Stimulated activated CD4-positive, alpha-beta T cell treated with anti-CD3 and anti-CD28 coated beads, TNF-alpha, amount 100 ng/mL, for 1 hour (primary cell): ENCODE data around the gene AKIRIN1.
"Not testable (repeated sequence)": the region's sequence is repeated elsewhere in the genome, so short reads cannot be mapped to it uniquely, and the experiment has no call there.

Source experiments
- DNase-seq, 3 donors: peaks; one replicate each; pipeline ENCODE4 v3.0.0-alpha.2; 2020; ENCODE audit warnings: low read depth in 3 of 3, low spot score in 1 of 3

AKIRIN1 gene

DNA sequence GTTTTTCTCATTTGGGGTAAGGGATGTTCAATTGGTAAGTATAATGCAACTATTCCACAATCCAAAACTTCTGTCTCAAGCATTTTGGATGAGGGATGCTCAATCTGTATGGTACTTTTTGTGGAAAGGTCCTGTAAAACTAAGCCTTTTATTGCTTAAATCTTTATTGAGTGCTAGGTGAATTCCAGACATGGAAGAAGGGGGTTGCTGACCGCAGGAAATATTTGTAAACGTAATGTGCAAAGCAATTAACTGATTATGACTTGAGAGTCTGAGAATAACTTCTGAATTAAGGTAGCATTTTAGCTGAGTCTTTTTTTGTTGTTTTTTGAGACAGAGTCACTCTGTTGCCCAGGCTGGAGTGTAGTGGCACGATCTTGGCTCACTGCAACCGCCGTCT lies 3.1 kb downstream of the AKIRIN1 start:
- DNase-seq, result no peak

DNA sequence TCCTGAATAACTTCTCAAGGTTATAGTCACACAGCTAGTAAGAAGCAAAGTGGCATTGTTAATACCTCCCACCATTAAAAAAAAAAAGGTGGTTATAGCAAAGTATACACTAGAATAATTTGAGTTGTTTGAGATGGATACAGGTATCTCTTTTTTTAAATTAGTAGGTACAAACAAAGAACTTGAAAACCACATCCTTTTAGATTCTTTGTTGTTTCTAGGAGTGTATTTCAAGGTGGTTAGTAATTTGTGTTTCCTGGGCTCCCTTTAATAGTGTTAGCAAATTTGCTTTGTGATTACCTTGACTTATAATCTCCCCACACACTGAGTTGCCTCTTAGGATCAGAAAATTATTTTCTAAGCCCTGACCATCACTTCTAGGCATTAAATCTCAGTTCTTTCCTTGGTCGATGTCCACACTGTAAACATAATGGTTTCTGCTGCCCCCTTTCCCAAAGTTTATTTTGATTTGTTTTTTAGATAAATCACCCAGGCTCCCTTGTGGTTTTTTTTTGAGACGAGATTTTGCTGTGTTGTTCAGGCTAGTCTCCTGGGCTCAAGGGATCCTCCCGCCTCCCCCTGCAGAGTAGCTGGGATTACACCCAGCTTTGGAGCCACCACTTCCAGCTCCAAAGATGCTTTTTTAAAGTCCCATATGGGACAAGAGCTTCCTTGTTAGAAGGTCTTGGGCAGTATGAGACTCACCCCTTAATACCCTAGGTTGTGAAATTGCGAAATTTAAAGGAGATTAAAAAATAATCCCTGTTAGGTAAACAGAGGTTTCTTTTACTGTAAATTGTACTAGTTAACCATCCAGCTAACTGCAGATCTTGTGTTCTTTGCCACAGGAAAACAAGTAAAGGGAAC lies 6.2 kb downstream of the AKIRIN1 start:
- no peak for DNase-seq

DNA sequence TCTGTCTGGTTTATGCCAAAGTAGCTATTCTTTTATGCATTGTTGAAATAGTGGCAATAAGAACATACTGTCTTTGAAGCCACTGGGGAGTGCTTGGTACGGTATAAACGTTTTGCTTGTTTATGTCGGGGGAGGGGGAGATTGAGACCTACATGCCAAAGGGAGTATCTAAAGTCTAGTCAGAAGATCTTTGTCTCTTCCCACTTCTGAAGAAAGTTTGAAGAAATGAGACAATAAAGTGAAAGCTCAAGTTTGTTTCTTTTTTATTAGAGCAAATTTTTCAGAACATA lies 6.8 kb downstream of the AKIRIN1 start:
- DNase-seq, result no peak

DNA sequence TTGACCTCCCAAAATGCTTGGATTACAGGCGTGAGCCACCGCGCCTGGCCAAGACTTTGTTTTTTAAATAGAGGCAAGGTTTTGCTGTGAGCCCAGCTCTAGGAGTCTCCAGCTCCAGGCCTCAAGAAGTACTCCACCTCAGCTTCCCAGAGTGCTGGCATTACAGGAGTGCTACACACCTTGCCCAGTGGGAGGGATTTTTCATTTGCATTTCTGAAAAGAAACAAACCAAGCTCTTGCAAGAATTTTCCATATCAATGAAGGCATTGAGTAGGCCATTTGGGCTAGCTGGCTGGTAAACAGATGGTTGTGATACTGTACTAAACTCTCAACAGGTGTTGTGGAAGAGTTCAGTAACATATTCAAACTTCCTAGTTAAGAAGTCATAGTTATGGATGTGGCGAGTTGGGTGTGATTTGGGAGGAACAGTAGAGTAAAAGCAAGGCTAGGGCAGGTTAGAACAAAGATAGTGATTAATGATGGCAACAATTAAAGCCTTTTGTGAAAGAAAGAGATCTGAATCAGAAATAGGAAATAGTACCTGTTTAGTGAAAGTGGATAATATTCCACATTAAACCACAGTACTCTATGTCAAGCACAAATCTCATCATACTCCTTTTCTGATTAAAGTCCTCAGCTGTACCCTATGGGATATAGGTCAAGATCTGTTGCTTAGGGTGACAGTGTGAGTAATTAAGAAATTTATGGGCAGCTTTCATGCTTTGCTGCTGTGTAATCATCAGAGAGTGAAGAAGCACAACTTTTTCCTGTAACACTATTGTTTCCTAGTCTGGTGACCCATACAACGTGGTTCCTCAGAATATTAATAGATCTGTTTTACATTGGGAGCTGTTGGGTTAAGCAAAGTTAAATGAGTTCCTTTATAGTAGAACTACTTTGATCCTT lies 10.7 kb downstream of the AKIRIN1 start:
- DNase-seq, result no peak

DNA sequence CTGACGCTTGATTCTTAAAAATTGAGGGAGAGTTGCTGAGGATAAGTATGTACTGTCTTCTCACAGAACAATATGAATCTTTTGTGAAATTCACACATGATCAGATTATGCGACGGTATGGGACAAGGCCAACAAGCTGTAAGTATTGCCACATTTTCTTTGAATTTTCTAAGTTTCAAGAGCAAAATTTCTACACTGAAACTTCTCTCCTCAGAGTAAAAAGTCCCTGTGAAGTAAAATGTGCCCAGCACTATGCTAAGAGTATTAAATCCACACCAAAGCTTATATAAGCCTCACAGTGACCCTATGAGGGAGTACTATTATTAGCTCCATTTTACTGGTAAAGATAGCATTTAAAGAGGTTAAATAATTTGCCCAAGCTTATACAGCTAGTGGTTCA lies 12.2 kb downstream of the AKIRIN1 start:
- DNase-seq, result no peak

DNA sequence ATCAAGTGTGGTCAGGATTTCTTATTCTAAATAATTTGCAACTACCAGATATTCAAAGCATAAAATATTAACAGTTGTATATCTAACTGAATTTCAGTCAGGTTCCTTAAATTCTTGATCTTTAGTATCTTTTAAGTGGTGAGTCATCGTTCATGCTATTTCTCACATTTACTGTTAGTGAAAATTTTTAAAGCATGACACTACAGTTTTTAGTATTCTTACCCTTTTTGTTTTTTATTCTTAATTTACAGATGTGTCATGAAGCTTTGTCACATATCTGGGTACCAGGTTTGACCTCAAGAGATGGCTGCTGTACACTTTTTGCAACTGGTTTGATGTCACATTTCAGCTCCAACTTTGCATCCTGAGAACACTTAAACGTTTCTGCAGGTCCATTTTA lies 12.7 kb downstream of the AKIRIN1 start:
- DNase-seq, result no peak

DNA sequence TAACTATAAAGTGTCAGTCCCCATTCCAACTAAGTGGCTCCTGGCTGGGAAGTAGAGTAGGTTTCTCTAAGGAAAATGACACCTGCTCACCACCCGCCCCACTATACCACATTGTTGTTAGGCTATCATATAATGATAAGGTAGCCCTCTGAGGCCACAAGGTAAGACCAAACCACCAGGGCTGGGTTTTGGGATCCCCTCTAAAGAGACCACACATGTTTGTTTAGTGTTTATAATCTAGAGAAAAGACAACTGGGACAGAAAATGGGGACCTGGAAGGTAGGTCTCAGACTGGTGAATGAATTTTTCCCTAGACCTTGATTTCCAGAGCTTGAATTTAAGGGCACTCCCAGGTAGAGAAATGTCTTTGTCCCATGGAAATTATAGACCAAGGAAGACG lies 15.2 kb downstream of the AKIRIN1 start:
- DNase-seq, result no peak

DNA sequence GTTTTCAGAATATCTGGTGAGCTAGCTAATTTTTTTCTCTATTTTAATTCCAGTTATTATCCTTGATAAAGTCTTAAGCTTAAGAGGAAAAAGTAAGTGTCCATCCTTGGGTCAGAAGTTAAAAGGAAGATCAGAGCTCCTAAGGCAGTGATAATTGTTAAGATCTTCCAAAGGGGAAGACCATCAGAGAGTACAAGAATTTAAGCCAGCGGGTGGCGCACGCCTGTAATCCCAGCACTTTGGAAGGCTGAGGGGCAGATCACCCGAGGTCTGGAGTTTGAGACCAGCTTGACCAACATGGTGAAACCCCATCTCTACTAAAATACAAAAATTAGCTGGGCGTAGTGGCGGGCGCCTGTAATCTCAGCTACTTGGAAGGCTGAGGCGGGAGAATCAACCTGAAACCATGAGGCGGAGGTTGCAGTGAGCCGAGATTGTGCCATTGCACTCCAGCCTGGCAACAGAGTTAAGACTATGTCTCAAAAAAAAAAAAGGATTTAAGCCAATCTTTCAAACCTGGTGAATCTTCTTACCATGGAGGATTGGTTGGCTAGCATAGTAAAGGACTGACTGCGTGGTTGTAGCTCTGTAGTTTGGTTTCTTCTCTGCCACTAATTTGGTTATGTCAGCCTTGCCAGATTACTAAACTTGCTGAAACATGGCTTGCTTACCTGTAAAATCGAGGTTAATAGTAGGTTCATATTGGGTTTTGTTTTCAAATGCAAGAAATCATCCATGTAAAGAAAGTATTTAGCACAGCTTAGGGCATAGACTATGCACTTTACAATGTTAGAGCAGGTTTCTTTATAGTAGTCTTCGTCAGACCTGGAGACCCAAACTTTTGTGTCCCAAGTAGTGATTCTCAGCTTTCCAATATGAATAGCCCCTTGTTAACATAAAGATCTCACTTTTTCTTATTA lies 15.9 kb downstream of the AKIRIN1 start:
- no peak for DNase-seq

DNA sequence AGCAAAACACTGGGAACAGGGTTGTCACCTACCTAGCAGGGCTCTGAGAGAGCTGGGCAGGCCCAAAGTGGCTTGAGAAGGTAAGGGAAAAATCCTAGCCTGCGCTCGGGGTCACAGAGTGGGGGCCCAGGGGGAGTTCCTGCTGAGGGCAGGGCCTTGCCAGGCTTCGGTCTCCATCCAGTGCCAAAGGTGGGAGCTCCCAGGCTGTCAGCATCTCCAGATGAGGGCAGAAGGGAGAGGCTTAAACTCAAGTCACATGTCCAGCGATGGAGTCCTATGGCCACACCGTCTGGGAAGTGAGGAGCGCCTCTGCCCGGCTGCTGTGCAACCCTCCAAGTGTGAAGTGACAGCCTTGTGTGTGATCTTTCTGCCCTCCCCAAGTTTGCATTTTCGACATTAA lies 23.9 kb downstream of the AKIRIN1 start:
- DNase-seq, result not testable (repeated sequence)

DNA sequence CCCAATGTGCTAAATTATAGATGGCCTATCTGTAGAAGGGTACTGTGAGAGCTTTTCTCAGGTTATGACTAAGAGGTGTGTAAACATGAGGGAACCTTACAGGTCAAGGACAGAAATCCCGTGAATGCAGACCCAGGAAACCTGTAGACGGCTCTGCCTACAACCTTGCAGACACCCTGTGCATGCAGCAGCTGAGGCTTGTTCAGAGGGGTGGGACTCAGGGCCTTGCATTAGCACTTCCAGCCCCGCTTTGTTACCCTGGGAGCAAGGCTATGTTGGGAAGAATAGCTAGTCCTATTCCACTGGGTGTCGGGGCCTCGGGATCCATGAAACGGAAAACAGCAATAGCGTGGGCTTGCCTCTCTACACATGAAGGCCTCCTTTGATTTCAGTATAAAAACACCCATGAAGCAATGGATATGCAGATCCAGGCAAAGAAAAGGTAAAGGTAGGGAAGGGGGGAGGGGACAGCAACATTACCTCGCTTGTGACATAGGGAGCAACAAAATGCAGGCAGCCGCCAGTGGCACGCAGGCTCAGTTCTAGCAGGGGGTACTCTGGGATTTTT lies 25.6 kb downstream of the AKIRIN1 start:
- no peak for DNase-seq

DNA sequence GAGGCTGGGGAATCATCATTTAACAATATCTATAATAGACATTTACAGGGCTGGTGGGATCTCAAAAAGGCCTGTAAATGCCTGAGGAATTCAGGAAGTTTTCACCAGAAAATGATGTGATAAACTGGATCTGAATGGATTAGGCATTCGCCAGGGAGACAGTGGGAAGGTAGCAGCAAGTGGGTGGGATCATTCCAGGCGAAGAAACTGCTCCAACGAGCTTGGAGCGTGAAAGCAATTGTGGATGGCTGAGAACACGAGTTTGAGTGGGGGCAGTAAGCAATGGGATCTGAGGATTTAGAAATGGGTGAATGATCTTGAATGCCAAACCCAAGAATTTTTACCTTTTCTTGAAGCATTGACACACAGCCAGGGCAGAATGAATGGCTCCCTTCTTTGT lies 26.2 kb downstream of the AKIRIN1 start:
- DNase-seq, result no peak

DNA sequence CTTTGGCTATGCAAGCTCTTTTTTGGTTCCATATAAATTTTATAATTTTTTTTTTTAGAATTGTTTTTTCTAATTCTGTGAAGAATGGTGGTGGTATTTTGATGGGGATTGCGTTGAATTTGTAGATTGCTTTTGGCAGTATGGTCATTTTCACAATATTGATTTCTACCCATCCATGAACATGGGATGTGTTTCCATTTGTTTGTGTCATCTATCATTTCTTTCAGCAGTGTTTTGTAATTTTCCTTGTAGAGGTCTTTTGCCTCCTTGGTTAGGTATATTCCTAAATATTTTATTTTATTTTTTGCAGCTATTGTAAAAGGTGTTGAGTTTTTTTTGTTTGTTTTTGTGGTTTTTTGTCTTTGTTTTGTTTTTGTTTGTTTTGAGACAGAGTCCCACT lies 29.4 kb downstream of the AKIRIN1 start:
- not testable (repeated sequence) for DNase-seq

DNA sequence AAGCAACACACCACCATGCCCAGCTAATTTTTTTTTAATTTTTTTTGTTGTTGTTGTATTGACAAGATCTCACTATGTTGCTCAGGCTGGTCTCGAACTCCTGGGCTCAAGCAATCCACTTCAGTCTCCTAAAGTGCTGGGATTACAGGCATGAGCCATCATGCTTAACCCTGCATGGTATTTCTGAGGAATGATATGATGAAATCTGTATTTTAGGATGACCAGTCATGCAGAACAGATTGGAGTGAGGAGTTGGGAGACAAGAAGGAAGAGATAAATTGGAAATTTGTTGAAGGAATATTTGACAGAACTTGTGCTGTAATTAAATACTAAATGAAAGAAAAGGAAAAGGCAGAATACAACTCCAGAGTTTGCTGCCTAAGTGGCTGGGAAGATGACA lies 30.4 kb downstream of the AKIRIN1 start:
- DNase-seq, result no peak

DNA sequence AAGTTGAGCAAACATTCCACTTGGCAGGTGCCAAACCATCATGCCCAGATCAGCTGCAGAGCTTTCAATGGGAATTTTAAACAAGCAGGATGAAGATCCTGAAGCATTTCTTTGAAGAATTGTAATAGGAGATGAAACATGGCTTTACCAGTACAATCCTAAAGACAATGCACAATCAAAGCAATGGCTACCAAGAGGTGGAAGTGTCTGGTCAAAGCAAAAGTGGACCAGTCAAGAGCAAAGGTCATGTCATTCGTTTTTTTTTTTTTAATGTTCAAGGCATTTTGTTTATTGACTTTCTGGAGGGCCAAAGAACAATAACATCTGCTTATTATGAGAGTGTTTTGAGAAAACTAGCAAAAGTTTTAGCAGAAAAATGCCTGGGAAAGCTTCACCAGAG lies 32.1 kb downstream of the AKIRIN1 start:
- no peak for DNase-seq

DNA sequence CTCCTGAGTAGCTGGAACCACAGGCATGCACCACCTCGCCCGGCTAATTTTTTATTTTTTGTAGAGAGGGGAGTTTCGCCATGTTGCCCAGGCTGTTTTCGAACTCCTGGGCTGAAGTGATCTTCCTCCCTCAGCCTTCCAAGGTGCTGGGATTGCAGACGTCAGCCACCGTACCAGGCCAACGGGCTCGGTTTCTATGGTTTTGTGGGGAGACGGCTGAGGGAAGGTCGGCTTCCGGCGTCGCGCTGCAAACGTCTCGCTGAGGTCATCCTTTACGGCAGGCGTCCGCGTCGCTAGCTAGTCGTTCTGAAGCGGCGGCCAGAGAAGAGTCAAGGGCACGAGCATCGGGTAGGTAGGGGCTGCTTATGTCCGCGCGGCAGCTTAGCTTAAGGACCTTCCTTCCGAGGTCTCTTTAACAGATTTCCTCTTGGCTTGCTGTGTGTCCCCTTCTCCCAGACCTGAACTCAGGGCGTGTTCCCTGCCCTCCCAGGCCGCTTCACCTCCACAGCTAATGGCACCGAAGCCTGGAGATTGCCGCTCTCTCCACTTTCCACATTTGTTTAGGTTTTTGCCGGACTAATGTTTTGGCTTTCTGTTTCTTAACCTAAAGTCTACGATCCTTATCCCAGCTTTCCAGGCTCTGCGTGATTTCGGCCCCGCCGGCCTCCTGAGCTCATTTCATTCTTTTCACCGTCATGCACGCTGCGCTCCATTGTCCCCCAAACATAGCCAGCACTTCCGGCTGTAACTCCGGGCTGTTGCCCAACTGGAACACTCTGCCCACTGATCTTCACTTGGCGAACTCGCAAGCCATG lies 35.2 kb downstream of the AKIRIN1 start, which contains the start of gene NDUFS5:
Gene NDUFS5, plus strand, starts transcription at position 300 of the 815 bp plus-strand sequence. CDS start 2,375 bp downstream, outside the sequence.
- DNase-seq, result peak; percentile 46 to 65 (median 60)

DNA sequence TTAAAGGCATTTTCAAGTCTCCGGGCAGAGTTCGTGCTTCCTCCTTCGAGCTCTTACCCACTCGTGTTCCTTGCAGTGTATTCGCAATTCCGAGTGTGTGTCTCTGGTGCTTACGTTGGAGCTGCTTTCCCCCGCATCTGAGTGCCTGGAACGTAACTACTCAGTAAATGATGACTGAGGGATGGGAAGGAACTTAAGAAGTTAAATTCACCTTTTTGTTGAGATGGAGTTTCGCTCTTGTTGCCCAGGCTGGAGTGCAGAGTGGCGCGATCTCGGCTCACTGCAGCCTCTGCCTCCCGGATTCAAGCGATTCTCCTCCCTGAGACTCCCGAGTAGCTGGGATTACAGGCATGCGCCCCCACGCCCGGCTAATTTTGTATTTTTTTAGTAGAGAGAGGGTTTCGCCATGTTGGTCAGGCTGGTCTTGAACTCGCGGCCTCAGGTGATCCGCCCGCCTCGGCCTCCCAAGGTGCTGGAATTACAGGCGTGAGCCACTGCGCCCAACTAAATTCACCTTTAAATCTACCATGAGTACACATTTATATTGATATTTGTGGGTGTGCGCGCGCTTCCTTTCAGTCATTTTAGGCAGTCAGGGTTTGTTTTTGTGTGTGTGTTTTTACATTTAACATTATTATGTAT lies 35.9 kb downstream of the AKIRIN1 start:
- no peak for DNase-seq

DNA sequence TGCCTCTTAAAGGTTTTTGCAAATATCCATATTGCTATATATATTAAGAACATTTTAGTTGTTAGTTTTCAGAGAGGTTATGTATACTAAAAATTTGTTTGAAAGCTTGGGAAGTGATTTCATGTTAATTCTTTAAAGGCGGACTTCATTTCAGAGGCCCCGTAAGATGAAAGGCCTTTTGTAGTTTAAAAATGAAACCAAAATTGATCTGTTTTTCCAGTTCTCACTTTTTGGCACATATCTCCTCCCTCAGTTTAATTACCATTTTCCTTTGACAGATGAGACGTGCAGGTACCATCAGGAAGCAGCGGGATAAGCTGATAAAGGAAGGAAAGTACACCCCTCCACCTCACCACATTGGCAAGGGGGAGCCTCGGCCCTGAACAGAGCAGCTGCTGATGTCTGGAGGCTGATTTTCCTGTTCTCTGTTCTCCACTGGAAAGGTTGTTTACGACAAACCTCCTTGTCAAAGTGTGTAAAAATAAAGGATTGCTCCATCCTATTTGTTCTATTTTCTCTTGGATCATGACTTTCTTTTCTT lies 43.1 kb downstream of the AKIRIN1 start:
- DNase-seq, result no peak

DNA sequence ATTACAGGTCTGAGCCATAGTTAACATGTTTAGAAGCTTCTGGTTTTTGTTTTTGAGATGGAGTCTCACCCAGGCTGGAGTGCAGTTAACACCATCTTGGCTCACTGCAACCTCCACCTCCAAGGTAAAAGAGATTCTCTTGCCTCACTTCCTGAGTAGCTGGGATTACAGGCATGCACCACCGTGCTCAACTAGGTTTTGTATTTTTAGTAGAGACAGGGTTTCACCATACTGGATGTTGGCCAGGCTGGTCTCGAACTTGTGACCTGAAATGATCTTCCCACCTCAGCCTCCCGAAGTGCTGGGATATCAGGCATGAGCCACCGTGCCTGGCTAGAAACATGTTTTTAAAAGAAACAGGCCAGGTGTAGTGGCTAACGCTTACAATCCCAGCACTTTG lies 45.6 kb downstream of the AKIRIN1 start:
- DNase-seq, result no peak

DNA sequence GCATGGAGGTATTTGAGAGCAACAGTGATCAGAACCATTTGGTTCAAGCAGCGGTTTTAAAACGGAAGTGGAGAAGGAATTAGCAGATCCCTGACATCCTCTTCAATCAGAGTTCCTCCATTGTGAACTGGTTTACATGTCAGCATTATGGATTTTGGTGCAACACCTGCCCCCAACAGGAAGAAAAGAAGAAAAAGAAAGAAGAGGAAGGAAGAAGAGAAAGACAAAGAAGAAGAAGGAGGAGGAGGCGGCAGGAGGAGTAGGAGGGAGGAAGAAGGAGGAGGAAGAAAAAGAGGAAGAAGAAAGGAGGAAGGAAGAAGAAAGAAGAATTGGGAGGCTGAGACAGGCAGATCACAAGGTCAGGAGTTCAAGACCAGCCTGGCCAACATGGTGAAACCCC lies 52.4 kb downstream of the AKIRIN1 start:
- DNase-seq, result no peak
